ENCODE results near the gene PDX1. TPM values are rescaled to one million over a fixed set of nuclear protein-coding genes. Genes with fewer than 3 reads are reported as not detected.

PDX1 gene
- total RNA-seq, 1 experiment from 2014 or later, result 0.35 TPM

DNA sequence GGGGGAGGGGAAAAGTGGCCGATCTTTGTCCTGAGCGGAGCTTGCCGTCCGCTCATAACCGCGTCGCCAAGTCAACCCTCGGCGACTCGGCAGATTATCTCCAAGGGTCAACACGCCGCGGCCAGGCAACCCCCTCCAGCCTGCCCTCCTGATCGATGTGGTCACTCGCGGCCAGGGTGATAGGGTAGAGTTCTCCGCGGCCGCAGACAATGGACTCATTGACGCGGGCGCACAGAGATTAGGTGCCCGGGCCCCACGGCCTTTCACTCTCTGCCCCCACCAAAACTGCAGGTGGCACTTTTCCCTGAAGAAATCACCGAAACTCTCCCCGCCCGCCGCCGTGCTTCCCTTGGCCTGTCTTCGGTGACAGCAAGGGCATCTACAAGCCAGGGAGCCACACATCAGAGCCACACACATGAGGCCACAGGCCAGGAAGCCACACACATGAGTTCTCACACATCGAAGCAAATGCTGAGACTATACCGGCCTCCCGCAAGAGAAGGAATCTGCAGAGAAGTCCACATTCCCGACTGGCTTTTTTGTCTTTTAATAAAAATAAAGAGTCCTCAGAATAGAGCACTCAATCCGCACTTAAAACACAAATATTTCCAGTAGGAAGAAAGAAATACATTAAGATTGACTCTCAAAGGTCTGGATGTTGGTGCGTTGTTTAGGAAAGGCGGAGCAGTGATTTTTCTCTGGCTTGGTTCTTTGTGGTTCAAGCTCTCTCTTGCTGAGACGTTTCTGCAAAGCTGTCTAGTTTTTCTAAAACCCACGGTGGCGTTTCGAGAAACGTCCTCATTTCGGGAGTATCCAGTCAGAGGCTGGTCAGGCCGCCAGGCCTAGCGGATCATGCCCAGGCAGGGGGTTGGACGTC, 1.5 kb upstream of the PDX1 start:
- TF ChIP-seq CTCF (IDR thresholded peaks at IDR 0.05; ENCODE audit: unreplicated experiment), result no peak
- H3K36me3 Mint-ChIP-seq (ENCODE audit: insufficient read depth, unreplicated experiment), result no peaks in the 10 kb centered on the region
- intact Hi-C loops (cut with micrococcal nuclease), result no loop called here
- DNase-seq (ENCODE audit: unreplicated experiment), result no peak
- H3K27ac Mint-ChIP-seq (ENCODE audit: low read depth, unreplicated experiment), result no peak overlapping the region
- no TSS peak for BruUV-seq (replicated peaks)
- no peak overlapping the region for H3K4me3 Mint-ChIP-seq (ENCODE audit: unreplicated experiment)
- H3K27me3 Mint-ChIP-seq (ENCODE audit: insufficient read depth, unreplicated experiment), result peaks cover 24% of the 10 kb centered on the region
- H3K9me3 Mint-ChIP-seq (ENCODE audit: unreplicated experiment), result no peaks in the 10 kb centered on the region
- ChIA-PET POLR2A (no interaction called here), CTCF (no interaction called here)
- peaks cover 20% of the 10 kb centered on the region for H3K4me1 Mint-ChIP-seq (ENCODE audit: insufficient read depth, unreplicated experiment)

DNA sequence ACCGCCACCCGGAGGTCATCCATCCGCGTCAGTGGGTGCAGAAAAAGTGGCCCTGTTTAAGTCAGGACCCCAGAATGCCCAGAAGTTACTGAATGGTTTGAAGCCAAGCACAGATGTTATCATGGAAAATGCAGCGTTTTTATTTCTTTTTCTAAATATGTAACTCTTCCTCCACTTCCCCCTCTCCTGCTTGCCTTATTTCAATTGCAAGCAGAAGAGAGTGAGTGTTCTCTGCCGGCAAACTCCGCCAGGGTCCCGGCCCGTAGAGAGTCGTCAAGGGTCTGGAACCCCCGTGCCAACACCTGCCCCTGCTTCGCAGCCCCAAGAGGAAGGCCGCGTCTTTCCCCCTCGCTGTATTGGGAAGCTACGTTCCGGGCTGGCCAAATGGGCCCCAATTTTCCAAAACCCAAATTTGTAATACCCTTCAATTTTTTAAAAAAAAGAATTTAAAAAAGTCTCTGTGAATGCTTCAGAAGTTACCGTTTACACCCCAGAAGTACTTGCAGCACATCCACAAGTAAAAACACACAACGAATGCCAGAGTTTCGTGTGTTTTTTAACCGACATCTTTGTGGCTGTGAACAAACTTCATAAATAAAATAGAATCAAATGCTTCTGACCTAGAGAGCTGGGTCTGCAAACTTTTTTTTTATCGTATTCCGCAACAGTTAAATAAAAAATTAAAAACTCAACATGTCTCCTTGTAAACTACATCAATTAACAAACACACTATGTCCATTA, 712 bp upstream of the PDX1 start:
- DNase-seq (ENCODE audit: unreplicated experiment), result no peak
- intact Hi-C loops (cut with micrococcal nuclease), result no loop called here
- Mint-ChIP-seq H3K4me1 (ENCODE audit: insufficient read depth, unreplicated experiment) (peaks cover 14% of the 10 kb centered on the region), H3K4me3 (ENCODE audit: unreplicated experiment) (peak overlapping the region; percentile 69), H3K27ac (ENCODE audit: low read depth, unreplicated experiment) (no peak overlapping the region), H3K9me3 (ENCODE audit: unreplicated experiment) (no peaks in the 10 kb centered on the region), H3K27me3 (ENCODE audit: insufficient read depth, unreplicated experiment) (peaks cover 32% of the 10 kb centered on the region), H3K36me3 (ENCODE audit: insufficient read depth, unreplicated experiment) (no peaks in the 10 kb centered on the region)
- no TSS peak for BruUV-seq (replicated peaks)
- POLR2A ChIA-PET, result interaction anchor here (0.7 kb wide), 2 partner anchors 69 to 277 kb away, joined by 4 read pairs; no protein-coding TSS in a partner anchor
- TF ChIP-seq CTCF (IDR thresholded peaks at IDR 0.05; ENCODE audit: unreplicated experiment), result no peak
- CTCF ChIA-PET, result no interaction called here

- no peak for DNase-seq (ENCODE audit: unreplicated experiment)
- no peak for TF ChIP-seq CTCF (IDR thresholded peaks at IDR 0.05; ENCODE audit: unreplicated experiment)
- H3K27ac Mint-ChIP-seq (ENCODE audit: low read depth, unreplicated experiment), result no peak overlapping the region
- peaks cover 37% of the 10 kb centered on the region for H3K27me3 Mint-ChIP-seq (ENCODE audit: insufficient read depth, unreplicated experiment)
- ChIA-PET POLR2A (interaction anchor here (0.7 kb wide), 2 partner anchors 69 to 278 kb away, joined by 4 read pairs; no protein-coding TSS in a partner anchor), CTCF (no interaction called here)
- H3K36me3 Mint-ChIP-seq (ENCODE audit: insufficient read depth, unreplicated experiment), result no peaks in the 10 kb centered on the region
- no TSS peak for BruUV-seq (replicated peaks)
- no peaks in the 10 kb centered on the region for H3K9me3 Mint-ChIP-seq (ENCODE audit: unreplicated experiment)
- H3K4me3 Mint-ChIP-seq (ENCODE audit: unreplicated experiment), result peak overlapping the region; percentile 69
- intact Hi-C loops (cut with micrococcal nuclease), result no loop called here
- H3K4me1 Mint-ChIP-seq (ENCODE audit: insufficient read depth, unreplicated experiment), result peaks cover 14% of the 10 kb centered on the region
Measured at GRCh38 chr13:27919659-27919933, 204 bp upstream of the PDX1 start.

DNA sequence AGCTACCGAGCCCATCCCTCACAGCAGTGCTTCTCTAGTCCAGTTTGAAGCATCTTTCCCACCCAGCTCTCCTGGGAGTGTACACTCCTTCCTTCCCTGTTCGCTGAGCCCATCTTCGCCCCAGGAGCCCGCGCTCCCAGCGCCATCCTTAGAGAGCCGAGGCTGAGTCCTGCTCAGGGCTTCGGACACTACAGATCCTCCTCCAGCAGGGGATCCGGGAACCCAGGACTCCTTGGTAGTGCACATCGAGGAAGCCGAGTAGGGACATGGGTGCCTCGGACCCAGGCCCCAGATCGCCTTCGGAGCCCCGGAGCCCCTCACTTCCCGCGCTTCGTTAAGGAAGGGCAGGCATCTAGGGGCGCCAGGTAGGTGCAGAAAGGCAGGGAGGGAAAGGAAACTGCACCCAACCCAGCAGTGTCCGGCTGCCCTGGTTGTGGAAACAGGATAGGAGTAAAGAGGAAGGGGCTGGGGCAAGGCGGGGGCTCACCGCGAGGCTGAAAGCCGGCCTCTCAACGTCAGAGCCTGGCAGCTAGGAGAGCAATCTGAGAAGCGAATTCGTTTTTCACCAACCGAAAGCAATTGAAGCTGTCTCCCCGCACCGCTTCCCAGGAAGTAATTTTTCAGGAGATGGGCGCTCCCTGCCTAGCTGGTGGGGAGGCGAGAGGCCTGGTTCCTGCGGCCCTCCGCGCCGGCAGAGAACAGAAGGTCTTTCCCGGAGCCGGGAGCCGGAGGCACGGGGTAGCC, 1.0 kb downstream of the PDX1 start:
- peaks cover 48% of the 10 kb centered on the region for H3K27me3 Mint-ChIP-seq (ENCODE audit: insufficient read depth, unreplicated experiment)
- no TSS peak for BruUV-seq (replicated peaks)
- peak overlapping the region; percentile 69 for H3K4me3 Mint-ChIP-seq (ENCODE audit: unreplicated experiment)
- POLR2A ChIA-PET, result no interaction called here
- no peak overlapping the region for H3K27ac Mint-ChIP-seq (ENCODE audit: low read depth, unreplicated experiment)
- no peaks in the 10 kb centered on the region for H3K9me3 Mint-ChIP-seq (ENCODE audit: unreplicated experiment)
- no peaks in the 10 kb centered on the region for H3K36me3 Mint-ChIP-seq (ENCODE audit: insufficient read depth, unreplicated experiment)
- CTCF ChIA-PET, result interaction anchor here (0.6 to 1.5 kb wide), 2 partner anchors 91 to 96 kb away, joined by 3 read pairs; no protein-coding TSS in a partner anchor
- intact Hi-C loops (cut with micrococcal nuclease), result no loop called here
- no peak for TF ChIP-seq CTCF (IDR thresholded peaks at IDR 0.05; ENCODE audit: unreplicated experiment)
- no peak for DNase-seq (ENCODE audit: unreplicated experiment)
- peaks cover 7% of the 10 kb centered on the region for H3K4me1 Mint-ChIP-seq (ENCODE audit: insufficient read depth, unreplicated experiment)
